GM18861 (cell line): ENCODE data around the gene PIK3CD.

Experiments
- ATAC-seq: cut with Tn5 transposase; IDR thresholded peaks from one replicate; pipeline ENCODE4 v1.9.1; 2021; ENCODE audit not compliant: unreplicated experiment

PIK3CD gene

GRCh38 chr1:9716404-9717192 is 65.1 kb downstream of the PIK3CD start:
- no peak for ATAC-seq

- peak; percentile 46 for ATAC-seq
Observed at GRCh38 chr1:9717193-9718005, 65.9 kb downstream of the PIK3CD start.

- ATAC-seq, result peak; percentile 15
Observed at GRCh38 chr1:9718006-9718680, 66.6 kb downstream of the PIK3CD start.

- no peak for ATAC-seq
Observed at GRCh38 chr1:9719978-9720722, 68.6 kb downstream of the PIK3CD start.

- no peak for ATAC-seq
Observed at GRCh38 chr1:9720785-9721605, 69.5 kb downstream of the PIK3CD start.

GRCh38 chr1:9721606-9722377 is 70.3 kb downstream of the PIK3CD start:
- no peak for ATAC-seq

- ATAC-seq, result no peak
Observed at GRCh38 chr1:9722378-9722749, 70.8 kb downstream of the PIK3CD start.

GRCh38 chr1:9723068-9723805 is 71.7 kb downstream of the PIK3CD start:
- ATAC-seq, result no peak

- no peak for ATAC-seq
Observed at GRCh38 chr1:9723926-9724325, 72.4 kb downstream of the PIK3CD start.

- ATAC-seq, result no peak
Observed at GRCh38 chr1:9724706-9725476, 73.4 kb downstream of the PIK3CD start.

GRCh38 chr1:9726406-9726805 is 74.9 kb downstream of the PIK3CD start:
- ATAC-seq, result no peak

GRCh38 chr1:9726905-9727595 is 75.5 kb downstream of the PIK3CD start:
- no peak for ATAC-seq

- no peak for ATAC-seq
Observed at GRCh38 chr1:9728451-9729295, 77.1 kb downstream of the PIK3CD start.

- no peak for ATAC-seq
Observed at GRCh38 chr1:9729523-9729922, 78.0 kb downstream of the PIK3CD start.

- ATAC-seq, result no peak
Observed at GRCh38 chr1:9730096-9730901, 78.8 kb downstream of the PIK3CD start.
